Upper lobe of left lung (tissue), 6 donors: ENCODE measurements around the gene APH1B. TPM values are rescaled to one million over a fixed set of nuclear protein-coding genes. Genes with fewer than 3 reads are reported as not detected.

Experiments used
- ATAC-seq, 2 donors: fragments of 200-7000 bp; cut with Tn5 transposase; one replicate each; pipeline ENCODE4 v1.9.1; 2022; ENCODE audit warnings: mild to moderate bottlenecking in 2 of 2, moderate library complexity in 2 of 2; ENCODE audit not compliant: low FRiP score in 2 of 2
- DNase-seq, 2 donors: peaks; one replicate each; pipeline ENCODE4 v3.0.0-alpha.2; 2019 to 2020
- H3K27ac ChIP-seq, 4 donors: fragments of 200-600 bp; sonication (generic); one replicate each; pipeline ENCODE4 v1.5.1; 2016 to 2019
- H3K27me3 ChIP-seq, 4 donors: fragments of 200-600 bp; sonication (generic); one replicate each; pipeline ENCODE4 v1.5.1; 2017 to 2019
- H3K36me3 ChIP-seq, 4 donors: fragments of 200-600 bp; sonication (generic); one replicate each; pipeline ENCODE4 v1.5.1; 2016 to 2019
- H3K4me1 ChIP-seq, 4 donors: fragments of 200-600 bp; sonication (generic); one replicate each; pipeline ENCODE4 v1.5.1; 2018 to 2019
- H3K4me3 ChIP-seq, 4 donors: fragments of 200-600 bp; sonication (generic); one replicate each; pipeline ENCODE4 v1.5.1; 2017 to 2019; ENCODE audit warnings: mild to moderate bottlenecking in 2 of 4, moderate library complexity in 1 of 4
- H3K9me3 ChIP-seq, 4 donors: fragments of 200-600 bp; sonication (generic); one replicate each; pipeline ENCODE4 v1.5.1; 2018 to 2019
- CTCF ChIP-seq, 6 experiments: fragments of 450-650 bp in 4 of 6; fragments of 200-600 bp in 2 of 6; sonication (generic) in 2 of 6; IDR thresholded peaks; one replicate each; pipeline ENCODE4 v1.5.1; 2016 to 2019; ENCODE audit warnings: antibody characterized with exemption in 6 of 6
- EP300 ChIP-seq, 4 donors: sonication (generic); formaldehyde crosslinking; IDR thresholded peaks; one replicate each; pipeline ENCODE4 v1.5.1; 2017; ENCODE audit warnings: antibody characterized with exemption in 4 of 4, control low read depth in 2 of 4
- POLR2A ChIP-seq, 4 donors: fragments of 450-650 bp; IDR thresholded peaks; one replicate each; pipeline ENCODE4 v1.5.1; 2016 to 2017; ENCODE audit warnings: antibody characterized with exemption in 4 of 4, mild to moderate bottlenecking in 2 of 4
- POLR2AphosphoS5 ChIP-seq, 2 donors: sonication (generic); formaldehyde crosslinking; IDR thresholded peaks; one replicate each; pipeline ENCODE4 v1.5.1; 2017; ENCODE audit warnings: antibody characterized with exemption in 2 of 2
- WGBS, 2 donors: methylation state at CpG; one replicate each; pipeline ENCODE4 v1.1.5; 2017 to 2018; 5-methylcytosine and 5-hydroxymethylcytosine counted together
- total RNA-seq, 6 donors: library from RNA; depleted of rRNA in 4 of 6; stranded (reverse); fragments of >200 nt in 4 of 6; gene quantifications; one replicate each; pipeline versions ENCODE4 v1.1.0 to v1.2.1, GENCODE V29; 2016 to 2021
- donor health status: DM: no; HTN: no; CAD: no; lungs with moderate emphysema.
- donor health status: DM: no; HTN: yes; CAD: no; lungs with severe emphysema.

APH1B gene
- total RNA-seq, 6 donors from 2014 or later, result 4.9 to 28.9 (median 12.4) TPM

- ATAC-seq (peak in 1 of 2 donors; percentile 39), DNase-seq (peak; percentile 68 to 78)
- TF ChIP-seq EP300 (IDR thresholded peaks at IDR 0.05) (no peak), POLR2AphosphoS5 (IDR thresholded peaks at IDR 0.05) (no peak), POLR2A (IDR thresholded peaks at IDR 0.05) (no peak)
- Histone ChIP-seq H3K9me3 (no peaks in the 10 kb centered on the region), H3K36me3 (no peaks in the 10 kb centered on the region), H3K4me3 (no peak overlapping the region), H3K4me1 (peaks cover 0 to 9% (median 5%) of the 10 kb centered on the region in 4 donors), H3K27ac (no peak overlapping the region), H3K27me3 (no peaks in the 10 kb centered on the region)
- WGBS, 2 donors, result 39 to 41% methylated on average over 7 of the region's 7 CpGs
These were observed 71.0 kb downstream of the APH1B start for GRCh38 chr15:63348392-63348791.

GRCh38 chr15:63349156-63349555, 71.8 kb downstream of the APH1B start:
- TF ChIP-seq POLR2AphosphoS5 (IDR thresholded peaks at IDR 0.05), result no peak
- no peak for TF ChIP-seq POLR2A (IDR thresholded peaks at IDR 0.05)
- TF ChIP-seq CTCF (IDR thresholded peaks at IDR 0.05), result no peak
- TF ChIP-seq EP300 (IDR thresholded peaks at IDR 0.05), result no peak
- no peak for DNase-seq
- WGBS, 2 donors, result 92 to 93% methylated on average over 6 of the region's 6 CpGs

GRCh38 chr15:63349621-63350020, 72.2 kb downstream of the APH1B start:
- whole genome bisulfite sequencing, 2 donors, result 95 to 97% methylated on average over 5 of the region's 5 CpGs
- H3K9me3 ChIP-seq, result no peaks in the 10 kb centered on the region
- H3K27me3 ChIP-seq, result no peaks in the 10 kb centered on the region
- no peak overlapping the region for H3K27ac ChIP-seq
- no peak for DNase-seq
- TF ChIP-seq CTCF (IDR thresholded peaks at IDR 0.05) (no peak), EP300 (IDR thresholded peaks at IDR 0.05) (no peak), POLR2A (IDR thresholded peaks at IDR 0.05) (no peak), POLR2AphosphoS5 (IDR thresholded peaks at IDR 0.05) (no peak)
- H3K4me1 ChIP-seq, result peaks cover 0 to 9% (median 5%) of the 10 kb centered on the region in 4 donors
- ATAC-seq, result no peak
- no peak overlapping the region for H3K4me3 ChIP-seq
- H3K36me3 ChIP-seq, result no peaks in the 10 kb centered on the region

More at GRCh38 chr15:63349156-63349555, 71.8 kb downstream of the APH1B start:
- no peak for ATAC-seq
- H3K4me3 ChIP-seq, result no peak overlapping the region
- no peaks in the 10 kb centered on the region for H3K9me3 ChIP-seq
- no peak overlapping the region for H3K27ac ChIP-seq
- peaks cover 0 to 9% (median 5%) of the 10 kb centered on the region in 4 donors for H3K4me1 ChIP-seq
- H3K36me3 ChIP-seq, result no peaks in the 10 kb centered on the region
- no peaks in the 10 kb centered on the region for H3K27me3 ChIP-seq

GRCh38 chr15:63350178-63350621, 72.8 kb downstream of the APH1B start:
- Histone ChIP-seq H3K4me3 (no peak overlapping the region), H3K9me3 (no peaks in the 10 kb centered on the region), H3K27me3 (no peaks in the 10 kb centered on the region), H3K36me3 (no peaks in the 10 kb centered on the region), H3K27ac (no peak overlapping the region), H3K4me1 (peaks cover 0 to 9% (median 5%) of the 10 kb centered on the region in 4 donors)
- TF ChIP-seq POLR2AphosphoS5 (IDR thresholded peaks at IDR 0.05), result no peak
- TF ChIP-seq EP300 (IDR thresholded peaks at IDR 0.05), result no peak
- no peak for TF ChIP-seq CTCF (IDR thresholded peaks at IDR 0.05)
- TF ChIP-seq POLR2A (IDR thresholded peaks at IDR 0.05), result no peak
- peak in 1 of 2 donors; percentile 75 for ATAC-seq
- 65 to 84% methylated on average over 4 to 5 of the region's 5 CpGs for WGBS, 2 donors
- DNase-seq, result no peak

GRCh38 chr15:63351170-63351569, 73.8 kb downstream of the APH1B start:
- no peaks in the 10 kb centered on the region for H3K9me3 ChIP-seq
- H3K27me3 ChIP-seq, result no peaks in the 10 kb centered on the region
- H3K27ac ChIP-seq, result no peak overlapping the region
- peaks cover 0 to 9% (median 5%) of the 10 kb centered on the region in 4 donors for H3K4me1 ChIP-seq
- TF ChIP-seq CTCF (IDR thresholded peaks at IDR 0.05) (no peak), POLR2AphosphoS5 (IDR thresholded peaks at IDR 0.05) (no peak), EP300 (IDR thresholded peaks at IDR 0.05) (no peak), POLR2A (IDR thresholded peaks at IDR 0.05) (no peak)
- DNase-seq (no peak), ATAC-seq (peak in 1 of 2 donors; percentile 18)
- H3K36me3 ChIP-seq, result no peaks in the 10 kb centered on the region
- no peak overlapping the region for H3K4me3 ChIP-seq
- 83 to 97% methylated on average over 3 to 4 of the region's 4 CpGs for WGBS, 2 donors
